K562 (cell line): ENCODE data around the gene PACS1. TPM values are rescaled to one million over a fixed set of nuclear protein-coding genes. Genes with fewer than 3 reads are reported as not detected.

Experiments used
- ATAC-seq: fragments of 200-7000 bp; cut with Tn5 transposase; 3 replicates; pipeline ENCODE4 v1.9.1; 2020; ENCODE audit warnings: moderate library complexity
- BruUV-seq: library from RNA; stranded (reverse); fragments of 400-500 nt; replicated peaks from 2 replicates; lab custom pipeline; 2021; lab: Mats Ljungman, UMichigan
- CTCF ChIA-PET: fragments of 300-600 bp; formaldehyde crosslinking; extraction: SDS; loops from one replicate; lab custom pipeline; 2021; ENCODE audit warnings: low intra/inter-chr PET ratio; lab: Yijun Ruan, JAX
- POLR2A ChIA-PET: fragments of 300-600, 350-650 bp; sonication (Branson Sonifier 250); formaldehyde crosslinking; extraction: SDS; loops from one replicate; lab custom pipeline; 2021; ENCODE audit warnings: antibody characterized with exemption, inconsistent platforms; lab: Yijun Ruan, JAX
- DNase-seq, 4 experiments: peaks; one replicate each; pipeline versions ENCODE4 v3.0.0 to v3.0.0-alpha.2; 2011 to 2018; ENCODE audit warnings: low spot score in 3 of 4, mixed read lengths in 3 of 4; ENCODE audit errors: extremely low read depth in 1 of 4
- FAIRE-seq: peaks from 2 replicates; lab custom pipeline; 2011; peaks lifted over from hg19 to GRCh38; lab: Jason Lieb, UNC
- H2AFZ ChIP-seq: 2 replicates; pipeline ENCODE4 v1.6.0; 2011; ENCODE audit warnings: low read depth, low read length, control low read depth, inconsistent platforms
- H3K27ac ChIP-seq: fragments of 200-600 bp; 3 replicates; pipeline ENCODE4 v1.8.0; 2011; ENCODE audit warnings: low read depth, mild to moderate bottlenecking, control low read depth, inconsistent platforms, low read length, moderate library complexity, mixed read lengths; ENCODE audit errors: extremely low read depth
- H3K27me3 ChIP-seq, 2 experiments: fragments of 300-600 bp in 1 of 2; 2 replicates in 1 of 2; 3 replicates in 1 of 2; pipeline versions ENCODE4 v1.6.0 to v1.8.0; 2011; ENCODE audit warnings: inconsistent platforms in 2 of 2, low read length in 2 of 2, mild to moderate bottlenecking in 1 of 2, mixed read lengths in 1 of 2, moderate library complexity in 1 of 2; ENCODE audit not compliant: control insufficient read depth in 2 of 2, insufficient read depth in 2 of 2
- H3K36me3 ChIP-seq: fragments of 300-600 bp; 3 replicates; pipeline ENCODE4 v1.8.0; 2011; ENCODE audit warnings: mild to moderate bottlenecking, low read length, inconsistent platforms; ENCODE audit not compliant: control insufficient read depth, insufficient read depth
- H3K4me1 ChIP-seq, 2 experiments: fragments of 200-600 bp in 1 of 2; replicated peaks in 1 of 2; 2 replicates in 1 of 2; 3 replicates in 1 of 2; pipeline versions ENCODE4 v1.5.1 to v1.8.0; 2011; ENCODE audit warnings: inconsistent platforms in 2 of 2, low read length in 2 of 2, mild to moderate bottlenecking in 1 of 2, mixed read lengths in 1 of 2, moderate library complexity in 1 of 2; ENCODE audit not compliant: control insufficient read depth in 2 of 2, insufficient read depth in 2 of 2
- H3K4me2 ChIP-seq: 2 replicates; pipeline ENCODE4 v1.6.1; 2011; ENCODE audit warnings: low read length, control low read depth, inconsistent platforms, mixed read lengths; ENCODE audit not compliant: insufficient read depth
- H3K4me3 ChIP-seq: fragments of 200-600 bp; sonication (generic), shearing (Covaris generic); 2 replicates; pipeline ENCODE4 v1.5.1; 2016; ENCODE audit warnings: control low read depth, inconsistent platforms
- H3K79me2 ChIP-seq: fragments of 200-600 bp; 3 replicates; pipeline ENCODE4 v1.8.0; 2011; ENCODE audit warnings: low read length, inconsistent platforms; ENCODE audit not compliant: control insufficient read depth, insufficient read depth
- H3K9ac ChIP-seq, 2 experiments: 2 replicates each; pipeline versions ENCODE4 v1.6.0 to v1.6.1; 2011; ENCODE audit warnings: low read depth in 2 of 2, low read length in 2 of 2, control low read depth in 1 of 2, inconsistent platforms in 1 of 2, mild to moderate bottlenecking in 1 of 2, mixed read lengths in 1 of 2; ENCODE audit not compliant: insufficient read depth in 1 of 2
- H3K9me1 ChIP-seq: one replicate; pipeline ENCODE4 v1.6.0; 2011; ENCODE audit warnings: inconsistent platforms, mild to moderate bottlenecking, low read length, moderate library complexity; ENCODE audit not compliant: control insufficient read depth, insufficient read depth
- H3K9me3 ChIP-seq: replicated peaks from 2 replicates; pipeline ENCODE4 v1.5.1; 2011; ENCODE audit warnings: low read depth, low read length, inconsistent platforms; ENCODE audit not compliant: control insufficient read depth, insufficient read depth
- H4K20me1 ChIP-seq: replicated peaks from 2 replicates; pipeline ENCODE4 v1.6.1; 2011; ENCODE audit warnings: low read length, inconsistent platforms, mixed read lengths; ENCODE audit not compliant: control insufficient read depth, insufficient read depth
- BCL6 ChIP-seq: fragments of 250-450 bp; sonication (Bioruptor Pico); IDR thresholded peaks from 2 replicates; pipeline ENCODE4 v1.4.0; 2020
- CBFB ChIP-seq: sonication (generic); formaldehyde crosslinking; IDR thresholded peaks from 2 replicates; pipeline ENCODE4 v1.4.0; 2020; ENCODE audit warnings: mild to moderate bottlenecking, missing genetic modification reagents
- CC2D1A ChIP-seq: fragments of 450-650 bp; IDR thresholded peaks from 2 replicates; pipeline ENCODE4 v1.6.1; 2017; ENCODE audit warnings: mild to moderate bottlenecking
- CTCF ChIP-seq, 3 experiments: IDR thresholded peaks in 2 of 3; conservative IDR thresholded peaks in 1 of 3; 2 replicates each; pipeline ENCODE4 v1.5.1; 2011 to 2012; ENCODE audit warnings: low read length in 3 of 3, mild to moderate bottlenecking in 3 of 3, control low read depth in 2 of 3, improper control_type of control experiment in 1 of 3, inconsistent platforms in 1 of 3, low read depth in 1 of 3, mixed read lengths in 1 of 3, moderate library complexity in 1 of 3; ENCODE audit not compliant: insufficient read depth in 2 of 3
- CXXC5 ChIP-seq: fragments of 250-450 bp; sonication (Bioruptor Pico); IDR thresholded peaks from 2 replicates; pipeline ENCODE4 v1.8.0; 2022; ENCODE audit warnings: inconsistent platforms, mild to moderate bottlenecking, moderate library complexity
- HNRNPL ChIP-seq: fragments of 200-400 bp; formaldehyde crosslinking; IDR thresholded peaks from 2 replicates; pipeline ENCODE4 v1.6.1; 2017; ENCODE audit warnings: low read depth, mild to moderate bottlenecking, low read length
- KDM4B ChIP-seq, 2 experiments: fragments of 450-650 bp in 1 of 2; sonication (generic) in 1 of 2; IDR thresholded peaks; 2 replicates each; pipeline ENCODE4 v1.6.1; 2016 to 2017; ENCODE audit warnings: borderline replicate concordance in 2 of 2, antibody characterized with exemption in 1 of 2, low read depth in 1 of 2, mild to moderate bottlenecking in 1 of 2
- NFIC ChIP-seq: fragments of 450-650 bp; IDR thresholded peaks from 2 replicates; pipeline ENCODE4 v1.6.1; 2017; ENCODE audit warnings: mild to moderate bottlenecking, inconsistent platforms
- TEAD4 ChIP-seq, 2 experiments: sonication (generic) in 1 of 2; formaldehyde crosslinking in 1 of 2; IDR thresholded peaks; 2 replicates each; pipeline versions ENCODE4 v1.6.1 to v1.8.0; 2012 to 2022; ENCODE audit warnings: borderline replicate concordance in 1 of 2, inconsistent platforms in 1 of 2, low read length in 1 of 2, mild to moderate bottlenecking in 1 of 2, missing genetic modification reagents in 1 of 2
- YY1 ChIP-seq, 3 experiments: IDR thresholded peaks; 2 replicates each; pipeline ENCODE4 v1.6.1; 2011; ENCODE audit warnings: low read length in 2 of 3, mild to moderate bottlenecking in 2 of 3, moderate library complexity in 2 of 3, borderline replicate concordance in 1 of 3, control low read depth in 1 of 3, low read depth in 1 of 3; ENCODE audit not compliant: insufficient read depth in 3 of 3, insufficient replicate concordance in 2 of 3, control insufficient read depth in 1 of 3, insufficient read length in 1 of 3; ENCODE audit errors: extremely low read depth in 1 of 3
- ZBTB7A ChIP-seq: IDR thresholded peaks from 2 replicates; pipeline ENCODE4 v1.6.1; 2011; ENCODE audit warnings: low read depth, mild to moderate bottlenecking, low read length, moderate library complexity, borderline replicate concordance; ENCODE audit not compliant: control insufficient read depth
- WGBS: fragments of 100-300 bp; shearing (Covaris generic); methylation state at CpG from one replicate; pipeline ENCODE4 v1.1.6; 2016; ENCODE audit warnings: low coverage, mixed read lengths; ENCODE audit not compliant: insufficient coverage; ENCODE audit errors: missing lambda C conversion rate; 5-methylcytosine and 5-hydroxymethylcytosine counted together
- in situ Hi-C: fragments of 300-500 bp; cut with MboI; formaldehyde crosslinking; loops from 4 replicates; pipeline ENCODE4 v1.15.0; 2018; ENCODE audit warnings: inconsistent platforms, mixed read lengths
- intact Hi-C: fragments of 100-400 bp; cut with micrococcal nuclease; formaldehyde crosslinking; loops from 2 replicates; pipeline ENCODE4 v1.14.2; 2022
- polyA plus RNA-seq, 8 experiments: library from polyadenylated mRNA; depleted of rRNA in 4 of 8; stranded (reverse) in 5 of 8; unstranded in 3 of 8; fragments of >200 nt; fragmentation: Nextera tagmentation in 2 of 8; fragmentation: Illumina TruSeq in 1 of 8; extraction: Ambion mirVana in 2 of 8; extraction: Trizol in 1 of 8; gene quantifications; 2 replicates each; pipeline versions ENCODE4 v1.2.1 to v1.2.3, GENCODE V29; 2011 to 2014; ENCODE audit warnings: inconsistent platforms in 1 of 8, missing spikeins in 1 of 8
- total RNA-seq, 7 experiments: library from RNA; depleted of rRNA in 6 of 7; stranded (reverse); fragments of >200 nt in 6 of 7; fragmentation: Illumina TruSeq in 2 of 7; extraction: Trizol in 2 of 7; gene quantifications; 2 replicates each; pipeline versions ENCODE4 v1.2.1 to v1.2.3, GENCODE V29; 2011 to 2021; ENCODE audit warnings: low replicate concordance in 1 of 7
- TF ChIP-seq, protein P1 (sequence below): sonication (generic); formaldehyde crosslinking; IDR thresholded peaks from 2 replicates; pipeline ENCODE4 v1.8.0; 2022; ENCODE audit warnings: missing genetic modification reagents, mild to moderate bottlenecking, moderate library complexity, borderline replicate concordance
- TF ChIP-seq, protein P2 (sequence below): sonication (generic); formaldehyde crosslinking; IDR thresholded peaks from 2 replicates; pipeline ENCODE4 v1.8.1; 2023; ENCODE audit warnings: mild to moderate bottlenecking, missing genetic modification reagents

Gene PACS1
- total and polyA plus RNA-seq, 9 of the 15 experiments (the other 6 are each of a cell fraction or from before 2014, with no cell fraction given), result 0.34 to 28.1 (median 8.5) TPM

GRCh38 chr11:66068154-66068821, 1.8 kb upstream of the PACS1 start:
- FAIRE-seq (peak; percentile 67), ATAC-seq (peak; percentile 75), DNase-seq (peak; percentile 68 to 82 (median 74))
- intact Hi-C loops (loop anchor here (5.0 kb wide), 1 partner anchor 66 kb away; the partner anchor contains the start of genes BANF1 and EIF1AD), in situ Hi-C loops (no loop called here)
- Histone ChIP-seq H2AFZ (no peak overlapping the region), H4K20me1 (peaks cover 4% of the 10 kb centered on the region; the same call in 1 of the 2 replicates), H3K79me2 (peaks cover 33% of the 10 kb centered on the region), H3K9me1 (no peaks in the 10 kb centered on the region), H3K27ac (peak overlapping the region; percentile 64; the same call in 2 of the 3 replicates), H3K36me3 (peaks cover 68% of the 10 kb centered on the region), H3K4me2 (no peak overlapping the region), H3K9ac (peak overlapping the region in 1 of 2 experiments; percentile 29; a peak in 1 of 4 replicates), H3K4me1 (peaks cover 19 to 31% of the 10 kb centered on the region in 2 experiments), H3K4me3 (no peak overlapping the region), H3K9me3 (no peaks in the 10 kb centered on the region), H3K27me3 (no peaks in the 10 kb centered on the region)
- TSS peak; percentile 37 for BruUV-seq
- POLR2A ChIA-PET, result interaction anchor here (0.6 to 5.5 kb wide), 7 partner anchors 9 to 1192 kb away, joined by 3 to 47 read pairs (median 8); partner anchors contain the start of gene SF3B2
- 64% methylated on average over 16 of the region's 17 CpGs for WGBS
- CTCF ChIA-PET, result interaction anchor here (1.2 kb wide), 2 partner anchors 67 to 80 kb away, joined by 3 to 4 read pairs; no protein-coding TSS in a partner anchor
- TF ChIP-seq, protein P1, sequence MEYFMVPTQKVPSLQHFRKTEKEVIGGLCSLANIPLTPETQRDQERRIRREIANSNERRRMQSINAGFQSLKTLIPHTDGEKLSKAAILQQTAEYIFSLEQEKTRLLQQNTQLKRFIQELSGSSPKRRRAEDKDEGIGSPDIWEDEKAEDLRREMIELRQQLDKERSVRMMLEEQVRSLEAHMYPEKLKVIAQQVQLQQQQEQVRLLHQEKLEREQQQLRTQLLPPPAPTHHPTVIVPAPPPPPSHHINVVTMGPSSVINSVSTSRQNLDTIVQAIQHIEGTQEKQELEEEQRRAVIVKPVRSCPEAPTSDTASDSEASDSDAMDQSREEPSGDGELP (CRISPR knock-in tag), result peak; percentile 35; the same call in 1 of the 2 replicates
- TF ChIP-seq TEAD4 (IDR thresholded peaks at IDR 0.05; ENCODE audit: low read length) (0 out of 2 replicates have a peak, but pooled peaks have one; percentile 13), TEAD4 (CRISPR knock-in tag; IDR thresholded peaks at IDR 0.05; ENCODE audit: borderline replicate concordance) (no peak), BCL6 (no peak), CC2D1A (no peak), KDM4B (IDR thresholded peaks at IDR 0.05; ENCODE audit: borderline replicate concordance in 2 of 2, low read depth in 1 of 2) (no peak), HNRNPL (no peak), YY1 (IDR thresholded peaks at IDR 0.05; ENCODE audit: borderline replicate concordance in 1 of 3, control insufficient read depth in 1 of 3, extremely low read depth in 1 of 3, insufficient read depth in 3 of 3, insufficient read length in 1 of 3, insufficient replicate concordance in 2 of 3, low read depth in 1 of 3, low read length in 2 of 3) (peak in 1 of 3 experiments; percentile 45), CBFB (peak; percentile 25; the same call in 1 of the 2 replicates), CXXC5 (CRISPR knock-in tag) (0 out of 2 replicates have a peak, but pooled peaks have one; percentile 14), ZBTB7A (peak; percentile 51; the same call in 1 of the 2 replicates), NFIC (peak; percentile 77), CTCF (IDR thresholded peaks at IDR 0.05 in 2 of 3, conservative IDR thresholded peaks at IDR 0.05 in 1 of 3; ENCODE audit: insufficient read depth in 2 of 3, low read depth in 1 of 3, low read length in 3 of 3) (peak; percentile 81 to 92 (median 81))
- TF ChIP-seq, protein P2, sequence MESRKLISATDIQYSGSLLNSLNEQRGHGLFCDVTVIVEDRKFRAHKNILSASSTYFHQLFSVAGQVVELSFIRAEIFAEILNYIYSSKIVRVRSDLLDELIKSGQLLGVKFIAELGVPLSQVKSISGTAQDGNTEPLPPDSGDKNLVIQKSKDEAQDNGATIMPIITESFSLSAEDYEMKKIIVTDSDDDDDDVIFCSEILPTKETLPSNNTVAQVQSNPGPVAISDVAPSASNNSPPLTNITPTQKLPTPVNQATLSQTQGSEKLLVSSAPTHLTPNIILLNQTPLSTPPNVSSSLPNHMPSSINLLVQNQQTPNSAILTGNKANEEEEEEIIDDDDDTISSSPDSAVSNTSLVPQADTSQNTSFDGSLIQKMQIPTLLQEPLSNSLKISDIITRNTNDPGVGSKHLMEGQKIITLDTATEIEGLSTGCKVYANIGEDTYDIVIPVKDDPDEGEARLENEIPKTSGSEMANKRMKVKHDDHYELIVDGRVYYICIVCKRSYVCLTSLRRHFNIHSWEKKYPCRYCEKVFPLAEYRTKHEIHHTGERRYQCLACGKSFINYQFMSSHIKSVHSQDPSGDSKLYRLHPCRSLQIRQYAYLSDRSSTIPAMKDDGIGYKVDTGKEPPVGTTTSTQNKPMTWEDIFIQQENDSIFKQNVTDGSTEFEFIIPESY, result peak; percentile 99
